ENCODE results near the gene HOXD12.

HOXD12 gene

GRCh38 chr2:176088048-176088936 lies 11.3 kb upstream of the HOXD12 start:
- H2AFZ ChIP-seq (ENCODE audit: low read length), result peak overlapping the region; percentile 86
- peaks cover 0 to 2% of the 10 kb centered on the region in 2 donors for H3K9me3 ChIP-seq (replicated peaks in 1 of 2; ENCODE audit: control insufficient read depth in 2 of 2, insufficient read depth in 1 of 2, low read depth in 1 of 2, low read length in 2 of 2)
- peak overlapping the region; percentile 42 for H3K4me2 ChIP-seq (ENCODE audit: insufficient read depth, low read length, poor library complexity, severe bottlenecking)
- no peak overlapping the region for H3K18ac ChIP-seq (ENCODE audit: low read length)
- H4K8ac ChIP-seq (ENCODE audit: low read depth, low read length), result no peak overlapping the region
- peaks cover 56 to 97% (median 96%) of the 10 kb centered on the region in 3 experiments for H3K27me3 ChIP-seq (ENCODE audit: control insufficient read depth in 3 of 3, insufficient read depth in 3 of 3, low read depth in 1 of 3, low read length in 3 of 3)
- no peaks in the 10 kb centered on the region for H3K79me1 ChIP-seq (ENCODE audit: low read depth, low read length)
- no peak overlapping the region for H3K27ac ChIP-seq (replicated peaks; ENCODE audit: low read length)
- H3K4me3 ChIP-seq (ENCODE audit: low read length in 2 of 2), result peak overlapping the region; percentile 32 to 42
- H3K4me1 ChIP-seq (ENCODE audit: control insufficient read depth in 2 of 2, insufficient read depth in 1 of 2, low read depth in 1 of 2, low read length in 2 of 2), result peaks cover 1 to 5% of the 10 kb centered on the region in 2 donors
- H3K23ac ChIP-seq (ENCODE audit: low read depth, low read length, poor library complexity), result no peak overlapping the region
- H3K9ac ChIP-seq (ENCODE audit: low read depth, low read length, poor library complexity), result no peak overlapping the region
- H3K14ac ChIP-seq (ENCODE audit: low read length), result peak overlapping the region; percentile 63
- no peak overlapping the region for H2BK15ac ChIP-seq (ENCODE audit: low read length)
- no peaks in the 10 kb centered on the region for H3K36me3 ChIP-seq (replicated peaks in 1 of 2; ENCODE audit: control insufficient read depth in 2 of 2, insufficient read depth in 2 of 2, low read length in 2 of 2)
- no peak overlapping the region for H2BK12ac ChIP-seq (ENCODE audit: low read length)
- H2BK120ac ChIP-seq (ENCODE audit: low read depth, low read length), result no peak overlapping the region
- no peak overlapping the region for H4K91ac ChIP-seq (ENCODE audit: low read depth, low read length, poor library complexity)
- no CpG with 5 or more reads among the region's 49 CpGs for WGBS, 2 donors (ENCODE audit: extremely low coverage in 2 of 2, insufficient read length in 2 of 2, insufficient replicate concordance in 1 of 2)
- DNase-seq (ENCODE audit: low spot score), result no peak
- H3K4ac ChIP-seq (ENCODE audit: low read length), result no peak overlapping the region
- no peak overlapping the region for H2BK5ac ChIP-seq (ENCODE audit: low read length)
- no peak overlapping the region for H2AK5ac ChIP-seq (ENCODE audit: low read depth, low read length)

DNA sequence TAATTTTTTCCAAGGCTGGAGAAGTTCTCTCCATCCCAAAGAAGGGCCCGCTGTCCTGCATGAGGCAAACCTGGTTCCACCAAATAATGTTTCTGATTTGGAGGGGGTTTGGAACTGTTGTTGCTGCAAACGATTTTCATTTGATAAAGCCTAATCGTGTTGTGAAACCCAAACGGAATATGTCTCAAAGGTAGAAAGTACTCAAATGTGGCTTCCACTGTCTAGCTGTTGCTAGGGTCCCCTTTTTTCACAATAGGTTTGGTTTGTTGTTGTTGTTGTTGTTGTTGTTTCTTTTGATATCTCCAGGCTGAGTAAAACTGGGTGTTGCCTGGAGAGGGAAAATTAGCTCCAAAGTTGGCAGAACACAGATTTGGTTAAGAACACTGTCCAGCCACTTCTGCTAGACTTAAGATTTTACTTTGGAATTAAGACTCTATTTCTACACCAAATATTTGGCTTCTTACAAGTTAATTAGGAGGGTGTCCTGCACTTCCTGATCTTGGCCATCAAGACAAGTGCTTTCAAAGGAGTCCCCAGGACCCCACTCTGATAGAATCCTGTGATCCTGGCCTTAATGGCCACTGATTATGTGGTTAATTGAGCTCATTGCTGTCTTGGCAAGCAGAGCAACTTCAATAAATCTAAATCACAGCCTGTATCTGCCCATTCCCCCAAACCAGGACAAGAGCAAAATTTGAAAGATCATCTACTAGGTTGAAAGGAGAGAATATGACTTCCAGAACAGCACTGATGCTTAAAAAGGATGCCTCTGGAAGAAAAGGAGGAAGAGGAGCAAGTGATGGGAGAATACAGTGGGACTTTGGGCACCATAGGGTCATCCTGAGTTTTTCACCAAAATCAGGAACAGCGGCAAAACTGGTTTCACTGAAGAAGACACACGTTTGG lies 10.4 kb upstream of the HOXD12 start:
- H3K4me3 ChIP-seq (ENCODE audit: low read length in 2 of 2), result no peak overlapping the region
- no peak overlapping the region for H3K23ac ChIP-seq (ENCODE audit: low read depth, low read length, poor library complexity)
- no peak overlapping the region for H2BK12ac ChIP-seq (ENCODE audit: low read length)
- no peaks in the 10 kb centered on the region for H3K36me3 ChIP-seq (replicated peaks in 1 of 2; ENCODE audit: control insufficient read depth in 2 of 2, insufficient read depth in 2 of 2, low read length in 2 of 2)
- no peak overlapping the region for H3K18ac ChIP-seq (ENCODE audit: low read length)
- H3K14ac ChIP-seq (ENCODE audit: low read length), result no peak overlapping the region
- no peak overlapping the region for H2AFZ ChIP-seq (ENCODE audit: low read length)
- H4K8ac ChIP-seq (ENCODE audit: low read depth, low read length), result no peak overlapping the region
- no peak overlapping the region for H4K91ac ChIP-seq (ENCODE audit: low read depth, low read length, poor library complexity)
- no peak overlapping the region for H3K4ac ChIP-seq (ENCODE audit: low read length)
- H3K4me1 ChIP-seq (ENCODE audit: control insufficient read depth in 2 of 2, insufficient read depth in 1 of 2, low read depth in 1 of 2, low read length in 2 of 2), result peaks cover 2 to 5% of the 10 kb centered on the region in 2 donors
- no peak overlapping the region for H3K27ac ChIP-seq (replicated peaks; ENCODE audit: low read length)
- H2AK5ac ChIP-seq (ENCODE audit: low read depth, low read length), result no peak overlapping the region
- H2BK5ac ChIP-seq (ENCODE audit: low read length), result no peak overlapping the region
- no peak overlapping the region for H3K4me2 ChIP-seq (ENCODE audit: insufficient read depth, low read length, poor library complexity, severe bottlenecking)
- H3K9ac ChIP-seq (ENCODE audit: low read depth, low read length, poor library complexity), result no peak overlapping the region
- H2BK120ac ChIP-seq (ENCODE audit: low read depth, low read length), result no peak overlapping the region
- H3K27me3 ChIP-seq (ENCODE audit: control insufficient read depth in 3 of 3, insufficient read depth in 3 of 3, low read depth in 1 of 3, low read length in 3 of 3), result peaks cover 57 to 97% (median 96%) of the 10 kb centered on the region in 3 experiments
- peaks cover 0 to 4% of the 10 kb centered on the region in 2 donors for H3K9me3 ChIP-seq (replicated peaks in 1 of 2; ENCODE audit: control insufficient read depth in 2 of 2, insufficient read depth in 1 of 2, low read depth in 1 of 2, low read length in 2 of 2)
- no CpG with 5 or more reads among the region's 6 CpGs for WGBS, 2 donors (ENCODE audit: extremely low coverage in 2 of 2, insufficient read length in 2 of 2, insufficient replicate concordance in 1 of 2)
- H2BK15ac ChIP-seq (ENCODE audit: low read length), result no peak overlapping the region
- DNase-seq (ENCODE audit: low spot score), result no peak
- H3K79me1 ChIP-seq (ENCODE audit: low read depth, low read length), result no peaks in the 10 kb centered on the region

DNA sequence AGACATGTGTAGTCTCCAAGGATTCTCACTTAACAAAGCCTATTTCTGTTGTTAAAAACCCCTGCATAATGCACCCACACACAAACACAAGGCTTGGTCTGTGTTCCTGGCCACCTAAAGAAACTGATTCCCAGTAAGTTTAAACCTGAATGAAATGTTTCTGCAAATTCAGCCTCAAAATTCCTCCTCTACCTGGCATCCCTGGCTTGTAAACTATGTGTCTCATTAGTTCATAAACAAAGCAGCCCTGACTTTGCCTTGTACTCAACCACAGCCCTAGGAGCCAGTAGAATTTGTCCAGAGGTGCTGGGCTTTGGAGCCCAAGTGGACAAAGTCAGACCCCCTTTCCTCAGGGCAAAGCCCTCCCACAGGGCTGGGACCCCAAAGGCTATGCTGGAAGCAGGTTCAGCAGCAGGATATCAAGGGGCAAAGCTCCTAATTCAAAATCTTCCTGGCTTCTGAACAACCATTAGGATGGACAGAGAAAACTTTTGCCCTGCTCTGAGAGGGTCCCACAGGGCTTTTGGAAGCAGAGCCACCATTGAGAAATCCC lies 9.7 kb upstream of the HOXD12 start:
- H3K79me1 ChIP-seq (ENCODE audit: low read depth, low read length), result no peaks in the 10 kb centered on the region
- no peak overlapping the region for H2AFZ ChIP-seq (ENCODE audit: low read length)
- H3K23ac ChIP-seq (ENCODE audit: low read depth, low read length, poor library complexity), result no peak overlapping the region
- peaks cover 2 to 5% of the 10 kb centered on the region in 2 donors for H3K4me1 ChIP-seq (ENCODE audit: control insufficient read depth in 2 of 2, insufficient read depth in 1 of 2, low read depth in 1 of 2, low read length in 2 of 2)
- peaks cover 54 to 97% (median 95%) of the 10 kb centered on the region in 3 experiments for H3K27me3 ChIP-seq (ENCODE audit: control insufficient read depth in 3 of 3, insufficient read depth in 3 of 3, low read depth in 1 of 3, low read length in 3 of 3)
- no peak overlapping the region for H4K91ac ChIP-seq (ENCODE audit: low read depth, low read length, poor library complexity)
- H2AK5ac ChIP-seq (ENCODE audit: low read depth, low read length), result no peak overlapping the region
- no peak for DNase-seq (ENCODE audit: low spot score)
- H3K4me3 ChIP-seq (ENCODE audit: low read length in 2 of 2), result no peak overlapping the region
- no peak overlapping the region for H2BK120ac ChIP-seq (ENCODE audit: low read depth, low read length)
- H3K4ac ChIP-seq (ENCODE audit: low read length), result no peak overlapping the region
- H2BK5ac ChIP-seq (ENCODE audit: low read length), result no peak overlapping the region
- no peak overlapping the region for H3K9ac ChIP-seq (ENCODE audit: low read depth, low read length, poor library complexity)
- no peak overlapping the region for H3K4me2 ChIP-seq (ENCODE audit: insufficient read depth, low read length, poor library complexity, severe bottlenecking)
- no peak overlapping the region for H3K27ac ChIP-seq (replicated peaks; ENCODE audit: low read length)
- no peak overlapping the region for H4K8ac ChIP-seq (ENCODE audit: low read depth, low read length)
- H2BK15ac ChIP-seq (ENCODE audit: low read length), result no peak overlapping the region
- H3K14ac ChIP-seq (ENCODE audit: low read length), result no peak overlapping the region
- no peak overlapping the region for H2BK12ac ChIP-seq (ENCODE audit: low read length)
- H3K9me3 ChIP-seq (replicated peaks in 1 of 2; ENCODE audit: control insufficient read depth in 2 of 2, insufficient read depth in 1 of 2, low read depth in 1 of 2, low read length in 2 of 2), result peaks cover 0 to 4% of the 10 kb centered on the region in 2 donors
- no peaks in the 10 kb centered on the region for H3K36me3 ChIP-seq (replicated peaks in 1 of 2; ENCODE audit: control insufficient read depth in 2 of 2, insufficient read depth in 2 of 2, low read length in 2 of 2)
- no peak overlapping the region for H3K18ac ChIP-seq (ENCODE audit: low read length)
